ENCODE results near the gene PKHD1.

DNA sequence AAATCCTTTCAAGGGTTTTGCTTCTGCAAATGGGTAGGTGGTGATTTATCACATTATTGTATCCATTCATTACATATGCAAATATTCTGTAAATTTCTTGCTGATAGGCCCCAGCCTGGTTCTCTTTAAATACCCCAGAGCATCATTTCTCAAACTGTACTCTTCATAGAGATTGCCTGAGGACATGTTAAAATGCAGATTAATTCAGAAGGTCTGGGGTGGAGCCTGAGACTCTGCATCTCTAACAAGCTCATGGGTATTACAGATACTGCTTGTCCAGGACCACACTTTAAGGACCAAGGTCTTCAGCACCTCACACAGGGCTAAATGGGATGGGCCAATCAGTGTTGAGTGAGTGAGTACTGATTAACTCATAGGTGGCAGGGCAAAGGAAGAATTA lies 46.3 kb downstream of the PKHD1 start:
- TF ChIP-seq POLR2AphosphoS5 (IDR thresholded peaks at IDR 0.05; ENCODE audit: low read depth, low read length) (no peak), TAF1 (IDR thresholded peaks at IDR 0.05; ENCODE audit: borderline replicate concordance, insufficient read depth, low read length) (no peak)
- TF ChIP-seq, protein P1, sequence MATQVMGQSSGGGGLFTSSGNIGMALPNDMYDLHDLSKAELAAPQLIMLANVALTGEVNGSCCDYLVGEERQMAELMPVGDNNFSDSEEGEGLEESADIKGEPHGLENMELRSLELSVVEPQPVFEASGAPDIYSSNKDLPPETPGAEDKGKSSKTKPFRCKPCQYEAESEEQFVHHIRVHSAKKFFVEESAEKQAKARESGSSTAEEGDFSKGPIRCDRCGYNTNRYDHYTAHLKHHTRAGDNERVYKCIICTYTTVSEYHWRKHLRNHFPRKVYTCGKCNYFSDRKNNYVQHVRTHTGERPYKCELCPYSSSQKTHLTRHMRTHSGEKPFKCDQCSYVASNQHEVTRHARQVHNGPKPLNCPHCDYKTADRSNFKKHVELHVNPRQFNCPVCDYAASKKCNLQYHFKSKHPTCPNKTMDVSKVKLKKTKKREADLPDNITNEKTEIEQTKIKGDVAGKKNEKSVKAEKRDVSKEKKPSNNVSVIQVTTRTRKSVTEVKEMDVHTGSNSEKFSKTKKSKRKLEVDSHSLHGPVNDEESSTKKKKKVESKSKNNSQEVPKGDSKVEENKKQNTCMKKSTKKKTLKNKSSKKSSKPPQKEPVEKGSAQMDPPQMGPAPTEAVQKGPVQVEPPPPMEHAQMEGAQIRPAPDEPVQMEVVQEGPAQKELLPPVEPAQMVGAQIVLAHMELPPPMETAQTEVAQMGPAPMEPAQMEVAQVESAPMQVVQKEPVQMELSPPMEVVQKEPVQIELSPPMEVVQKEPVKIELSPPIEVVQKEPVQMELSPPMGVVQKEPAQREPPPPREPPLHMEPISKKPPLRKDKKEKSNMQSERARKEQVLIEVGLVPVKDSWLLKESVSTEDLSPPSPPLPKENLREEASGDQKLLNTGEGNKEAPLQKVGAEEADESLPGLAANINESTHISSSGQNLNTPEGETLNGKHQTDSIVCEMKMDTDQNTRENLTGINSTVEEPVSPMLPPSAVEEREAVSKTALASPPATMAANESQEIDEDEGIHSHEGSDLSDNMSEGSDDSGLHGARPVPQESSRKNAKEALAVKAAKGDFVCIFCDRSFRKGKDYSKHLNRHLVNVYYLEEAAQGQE (IDR thresholded peaks at IDR 0.05; ENCODE audit: insufficient read depth in 1 of 2, low read depth in 2 of 2, low read length in 2 of 2): no peak
